Stimulated activated CD8-positive, alpha-beta memory T cell treated with anti-CD3 and anti-CD28 coated beads, Interleukin-7, amount 100 ng/mL, for 24 hours (primary cell): ENCODE results near the gene IFNK.

ENCODE experiments used
- DNase-seq: peaks from one replicate; pipeline ENCODE4 v3.0.0-alpha.2; 2020; ENCODE audit warnings: low read depth

IFNK gene

GRCh38 chr9:27539479-27540441 lies 15.7 kb downstream of the IFNK start:
- DNase-seq, result no peak

DNA sequence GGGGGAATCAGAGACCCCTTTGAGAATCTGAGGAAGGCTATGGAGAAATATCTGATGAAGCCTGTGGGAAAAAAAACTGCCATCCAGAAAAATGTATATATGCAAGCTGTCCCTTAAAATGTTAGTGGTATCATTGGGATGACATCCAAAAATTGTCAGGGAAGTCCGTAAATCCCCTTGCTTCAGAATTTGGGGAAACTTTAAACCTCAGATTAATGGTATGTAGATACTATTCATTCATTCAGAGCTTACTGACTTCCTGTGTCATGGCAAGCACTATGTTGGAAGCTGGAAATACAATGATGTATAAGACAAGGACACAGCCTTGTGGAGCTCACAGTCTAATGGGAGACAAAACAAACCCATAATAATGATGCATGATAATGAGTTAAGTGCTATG lies 16.4 kb downstream of the IFNK start:
- DNase-seq, result no peak

GRCh38 chr9:27541740-27542139 lies 17.6 kb downstream of the IFNK start:
- DNase-seq, result no peak

- no peak for DNase-seq
These were observed 18.4 kb downstream of the IFNK start for GRCh38 chr9:27542508-27542907.

DNA sequence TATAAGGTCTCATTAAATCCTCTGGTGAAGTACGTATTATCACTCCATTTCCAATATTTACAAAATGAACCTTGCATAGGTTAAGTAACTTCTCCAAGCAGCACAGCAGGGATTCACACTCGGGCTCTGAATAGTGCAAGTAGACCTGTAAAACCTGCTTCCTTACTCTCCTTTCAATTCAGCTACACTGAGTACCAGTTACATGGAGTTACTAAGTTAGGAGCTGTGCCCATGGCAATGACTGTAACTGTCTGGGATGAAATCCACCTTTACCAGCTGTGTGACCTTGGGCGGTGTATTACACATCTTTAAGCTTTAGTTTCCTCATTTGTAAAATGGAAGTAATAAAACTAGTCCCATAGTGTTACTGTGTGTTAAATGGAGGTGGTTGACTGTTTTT lies 21.4 kb downstream of the IFNK start:
- no peak for DNase-seq

DNA sequence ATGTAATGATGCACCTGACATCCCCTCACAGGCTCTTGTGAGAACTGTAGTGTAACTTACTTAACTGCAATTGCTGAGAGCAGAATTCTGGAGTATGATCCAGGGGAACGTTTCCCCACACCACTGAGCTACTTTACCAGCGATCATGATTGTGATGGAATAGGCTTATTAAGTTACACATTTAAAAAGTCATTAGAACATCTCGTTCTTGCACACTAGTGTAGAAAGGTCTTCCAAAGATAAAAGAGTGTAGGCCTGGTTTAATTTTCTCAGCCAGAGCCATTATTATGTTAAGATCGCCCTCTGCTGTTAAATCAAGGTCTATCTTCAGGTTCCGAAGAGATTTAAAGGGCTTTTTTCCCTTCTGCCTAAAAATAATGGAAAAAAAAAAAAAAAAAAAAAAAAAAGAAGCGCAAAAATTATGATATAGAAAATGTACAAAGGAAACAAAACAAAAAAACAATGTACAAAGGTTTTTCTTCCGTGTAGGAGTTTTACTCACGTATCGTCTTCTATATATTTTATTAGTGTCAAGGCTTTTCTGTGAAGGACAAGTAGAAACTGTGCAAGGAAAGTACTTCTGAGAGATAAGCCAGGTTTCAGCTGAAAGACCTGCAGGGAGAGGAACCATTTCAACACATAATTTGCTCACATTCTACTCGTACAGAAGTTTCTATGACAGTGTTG lies 24.1 kb downstream of the IFNK start:
- no peak for DNase-seq

DNA sequence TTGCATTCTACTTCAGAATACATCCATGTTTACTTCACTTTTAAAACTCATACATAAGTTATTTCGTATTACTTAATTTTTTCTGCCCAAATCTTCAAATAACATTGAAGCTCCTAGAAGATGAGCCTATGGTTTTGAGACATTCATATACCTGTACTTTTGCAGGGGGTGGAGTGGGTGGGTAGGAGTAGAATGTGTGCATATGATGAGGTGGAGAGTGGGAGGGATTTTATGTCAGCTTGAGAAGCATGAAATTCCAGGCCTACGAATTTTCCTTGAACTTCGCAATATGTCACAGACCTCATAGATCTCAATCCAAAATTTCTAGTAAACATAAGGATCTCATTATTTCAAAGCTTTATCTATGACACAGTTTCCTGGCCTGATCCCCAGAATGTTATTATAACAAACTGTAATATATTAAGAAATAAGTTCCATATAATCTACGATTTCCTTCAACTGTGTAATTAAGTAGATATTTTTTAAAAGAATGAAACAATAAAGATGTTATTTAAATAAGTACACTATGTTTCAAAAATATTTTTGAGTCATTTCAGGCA lies 25.2 kb downstream of the IFNK start:
- DNase-seq, result no peak

DNA sequence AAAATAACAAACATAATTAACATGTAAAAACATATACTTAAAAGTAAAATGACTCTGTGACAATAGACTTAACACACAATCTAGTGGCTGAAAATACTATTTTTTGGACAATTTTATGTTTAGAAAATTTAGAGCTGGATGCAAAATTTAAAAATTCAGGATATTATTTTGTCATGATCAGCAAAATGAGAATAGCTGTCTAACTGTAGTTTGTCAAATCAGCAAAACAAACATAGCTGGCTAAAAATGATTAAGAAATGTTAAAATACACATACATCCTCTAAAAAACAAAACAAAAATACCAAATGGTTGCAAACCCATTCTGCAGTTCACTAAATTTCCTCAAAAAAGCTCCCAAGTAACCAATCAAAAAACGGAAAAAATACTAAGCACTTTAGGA lies 30.6 kb downstream of the IFNK start:
- DNase-seq, result no peak

DNA sequence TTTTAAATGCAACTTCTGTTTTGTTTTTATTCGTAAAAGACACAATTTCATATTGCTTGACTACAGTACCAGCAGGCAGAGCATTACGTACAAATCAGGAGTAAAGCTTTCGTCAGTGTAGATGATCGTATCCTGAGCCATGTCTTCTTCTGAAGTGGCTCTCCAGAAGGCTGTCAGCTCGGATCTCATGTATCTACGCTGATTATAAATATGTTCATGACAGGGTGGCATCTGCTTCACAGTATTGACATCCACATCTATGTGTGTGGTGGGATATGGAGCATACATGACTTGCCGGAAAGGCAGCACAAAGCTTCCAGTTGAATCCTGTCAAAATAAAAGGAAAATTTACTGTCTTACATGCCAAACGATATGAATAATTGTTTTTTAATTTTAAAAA lies 32.4 kb downstream of the IFNK start:
- no peak for DNase-seq

DNA sequence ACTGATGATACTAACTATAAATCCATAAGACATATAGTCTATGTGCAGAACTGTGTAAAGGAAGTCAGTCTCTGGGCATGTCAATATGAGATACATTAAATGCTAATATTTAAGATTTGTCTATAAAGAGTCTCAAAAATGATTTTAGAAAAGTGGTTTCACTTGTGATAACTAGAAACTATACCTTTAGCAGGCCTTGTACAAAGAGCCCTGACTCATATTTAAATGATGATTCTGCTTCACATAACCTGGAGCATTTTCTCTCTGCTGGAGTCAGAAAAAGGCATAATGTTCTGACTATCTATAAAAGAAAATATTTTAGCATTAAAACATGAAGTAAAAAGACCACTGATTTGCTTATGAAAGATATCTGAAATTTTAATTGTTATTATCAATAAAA lies 34.2 kb downstream of the IFNK start:
- DNase-seq, result no peak

DNA sequence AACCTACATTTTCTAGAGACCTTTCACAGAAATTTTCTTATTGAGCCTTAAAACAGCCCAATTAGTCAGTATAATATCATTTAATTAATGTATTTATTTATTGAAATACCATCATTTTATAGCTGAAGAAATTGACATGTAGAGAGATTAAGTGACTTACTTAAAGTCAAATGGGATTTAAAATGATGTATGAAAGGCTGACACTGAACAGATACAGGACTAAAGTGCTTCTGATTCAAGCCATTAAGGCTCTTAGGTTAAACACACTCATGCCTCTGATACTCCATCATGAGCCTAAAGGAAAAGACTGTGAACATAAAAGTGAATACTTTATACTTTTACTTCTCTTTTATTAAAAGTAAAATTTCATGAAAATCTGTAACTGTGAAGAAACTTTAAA lies 36.4 kb downstream of the IFNK start:
- no peak for DNase-seq

DNA sequence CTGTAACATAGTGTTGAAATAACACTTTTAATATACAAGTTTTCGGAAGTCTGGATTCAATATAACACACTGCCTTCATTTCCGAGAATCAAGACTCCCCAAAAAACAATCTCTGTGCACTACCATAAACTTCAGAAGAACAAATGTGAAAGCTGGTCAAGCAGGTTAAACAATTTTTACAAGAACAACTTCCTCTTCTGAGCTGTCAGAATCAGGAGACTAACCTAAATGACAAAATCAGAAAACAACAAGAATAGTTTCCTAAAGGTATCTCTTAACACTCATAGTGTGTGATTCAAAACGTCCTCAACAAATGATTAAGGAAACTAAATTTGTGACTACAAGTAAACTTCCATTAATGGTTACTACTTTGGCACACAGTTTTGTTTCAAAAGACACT lies 37.6 kb downstream of the IFNK start:
- no peak for DNase-seq

DNA sequence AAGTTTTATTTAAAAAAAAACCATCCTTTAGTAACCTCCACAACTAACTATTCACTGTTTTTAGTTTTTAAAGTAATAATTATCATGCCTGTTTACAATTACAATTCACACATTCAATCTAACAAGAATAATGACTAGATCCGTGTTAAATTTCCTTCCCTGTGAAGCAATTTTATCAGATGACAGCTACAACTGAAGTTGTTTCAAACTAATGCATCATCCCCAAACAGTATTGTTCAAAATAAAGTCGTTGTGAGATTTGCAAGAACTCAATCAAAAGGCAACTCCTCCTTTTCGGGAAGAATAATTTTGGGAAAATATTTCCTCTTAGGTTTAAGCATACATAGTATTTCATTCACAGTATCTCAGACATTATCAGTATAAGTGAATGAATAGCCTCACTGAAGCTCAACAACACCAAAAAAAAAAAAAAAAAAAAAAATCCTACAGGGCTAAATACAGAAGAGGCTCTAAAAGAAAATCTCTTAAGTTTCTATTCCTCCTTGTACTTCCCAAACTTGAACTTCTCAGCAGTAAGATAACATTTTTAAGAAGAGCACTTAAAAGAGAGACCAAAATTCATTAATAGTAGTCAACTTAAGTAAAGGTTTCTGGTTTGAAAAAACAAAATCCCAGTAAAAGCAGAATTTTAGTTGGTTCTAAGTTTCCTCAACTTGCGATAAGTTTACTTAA lies 39.8 kb downstream of the IFNK start:
- DNase-seq, result no peak

DNA sequence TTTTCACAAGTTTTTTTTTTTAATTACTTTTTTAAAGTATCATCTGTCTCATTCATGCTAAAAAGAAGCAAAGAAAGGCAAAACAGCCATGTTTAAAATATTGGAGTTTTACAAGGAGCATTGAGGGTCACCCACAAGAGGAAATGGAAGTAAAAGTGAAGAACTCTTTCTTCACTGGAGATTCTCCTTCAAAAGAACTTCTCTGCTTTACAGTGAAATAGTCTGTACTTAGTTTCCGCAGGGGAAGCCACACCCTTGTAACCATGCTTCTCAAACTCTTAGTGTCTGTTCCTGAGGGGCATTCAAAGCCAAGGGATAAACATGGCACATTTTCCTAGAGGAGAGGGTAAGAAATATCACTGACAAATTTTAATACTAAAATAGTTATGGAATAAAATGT lies 40.6 kb downstream of the IFNK start:
- DNase-seq, result no peak

GRCh38 chr9:27565696-27566095 lies 41.6 kb downstream of the IFNK start:
- no peak for DNase-seq

- DNase-seq, result no peak
These were observed 42.0 kb downstream of the IFNK start for GRCh38 chr9:27566118-27566517.

DNA sequence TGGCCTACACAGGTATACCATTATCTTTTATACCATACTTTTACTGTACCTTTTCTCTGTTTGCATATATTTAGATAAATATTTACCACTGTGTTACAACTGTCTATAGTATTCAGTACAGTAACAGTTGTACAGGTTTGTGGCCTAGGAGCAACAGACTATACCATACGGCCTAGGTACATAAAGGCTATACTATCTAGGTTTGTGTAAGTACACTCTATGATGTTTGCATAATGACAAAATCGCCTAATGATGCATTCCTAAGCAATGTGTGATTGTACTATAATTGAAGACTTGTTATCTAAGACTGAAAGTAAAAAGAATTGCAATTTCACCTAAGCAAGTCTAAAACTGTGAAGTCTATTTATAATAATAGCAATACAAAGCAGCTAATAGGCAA lies 45.3 kb downstream of the IFNK start:
- DNase-seq, result no peak

GRCh38 chr9:27571011-27571410 lies 46.9 kb downstream of the IFNK start:
- DNase-seq, result no peak

- DNase-seq, result no peak
These were observed 48.0 kb downstream of the IFNK start for GRCh38 chr9:27572061-27572460.

- DNase-seq, result no peak
These were observed 48.5 kb downstream of the IFNK start for GRCh38 chr9:27572566-27572917.

DNA sequence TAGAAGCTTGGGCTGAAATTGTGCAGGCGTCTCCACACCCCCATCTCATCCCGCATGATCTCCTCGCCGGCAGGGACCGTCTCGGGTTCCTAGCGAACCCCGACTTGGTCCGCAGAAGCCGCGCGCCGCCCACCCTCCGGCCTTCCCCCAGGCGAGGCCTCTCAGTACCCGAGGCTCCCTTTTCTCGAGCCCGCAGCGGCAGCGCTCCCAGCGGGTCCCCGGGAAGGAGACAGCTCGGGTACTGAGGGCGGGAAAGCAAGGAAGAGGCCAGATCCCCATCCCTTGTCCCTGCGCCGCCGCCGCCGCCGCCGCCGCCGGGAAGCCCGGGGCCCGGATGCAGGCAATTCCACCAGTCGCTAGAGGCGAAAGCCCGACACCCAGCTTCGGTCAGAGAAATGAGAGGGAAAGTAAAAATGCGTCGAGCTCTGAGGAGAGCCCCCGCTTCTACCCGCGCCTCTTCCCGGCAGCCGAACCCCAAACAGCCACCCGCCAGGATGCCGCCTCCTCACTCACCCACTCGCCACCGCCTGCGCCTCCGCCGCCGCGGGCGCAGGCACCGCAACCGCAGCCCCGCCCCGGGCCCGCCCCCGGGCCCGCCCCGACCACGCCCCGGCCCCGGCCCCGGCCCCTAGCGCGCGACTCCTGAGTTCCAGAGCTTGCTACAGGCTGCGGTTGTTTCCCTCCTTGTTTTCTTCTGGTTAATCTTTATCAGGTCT lies 49.0 kb downstream of the IFNK start, which contains the start of gene C9orf72:
C9orf72 (minus strand) TSS at position 564 of the 716 bp plus-strand sequence. CDS start 6,361 bp downstream, outside the sequence.
- DNase-seq, result peak; percentile 64
